ENCODE results near the gene ARPC5L. TPM values are rescaled to one million over a fixed set of nuclear protein-coding genes. Genes with fewer than 3 reads are reported as not detected.

ARPC5L gene
- total RNA-seq, 1 experiment from 2014 or later = 50.0 TPM

DNA sequence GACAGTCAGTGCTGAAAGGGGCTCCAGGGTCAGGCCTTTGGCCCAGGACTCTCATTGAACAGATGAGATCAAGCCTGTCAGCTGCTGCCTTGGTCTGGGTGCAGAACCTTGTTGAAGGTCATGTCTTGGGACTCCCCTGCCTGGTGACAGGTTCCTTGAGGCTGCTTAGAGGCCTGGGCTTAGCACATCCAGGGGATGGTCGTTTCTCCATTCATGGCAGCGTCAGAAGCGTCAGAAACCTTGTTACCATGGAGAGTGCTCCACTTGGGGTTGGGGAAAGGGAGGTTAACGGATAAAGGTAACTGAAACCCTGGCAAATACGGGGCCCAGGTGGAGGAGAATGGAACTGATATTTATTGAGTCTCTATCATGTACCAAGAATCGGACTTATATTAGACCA lies 8.8 kb downstream of the ARPC5L start:
- peaks cover 19% of the 10 kb centered on the region; the same call in 1 of the 2 replicates for H4K20me1 ChIP-seq (ENCODE audit: insufficient read depth)
- no peak overlapping the region for H2AFZ ChIP-seq (ENCODE audit: low read depth, low read length, poor library complexity, severe bottlenecking)
- H3K4me1 ChIP-seq (ENCODE audit: control insufficient read depth in 1 of 2, insufficient read depth in 2 of 2, low read length in 2 of 2) = peaks cover 19 to 48% of the 10 kb centered on the region in 2 experiments
- no peaks in the 10 kb centered on the region for H3K27me3 ChIP-seq (ENCODE audit: insufficient read depth, low read length)
- DNase-seq (ENCODE audit: low read depth, low spot score) (no peak), ATAC-seq (no peak)
- peak overlapping the region; percentile 98 for H3K9ac ChIP-seq (ENCODE audit: low read length)
- no TSS peak for BruUV-seq (replicated peaks)
- peak overlapping the region; percentile 84 for H3K4me2 ChIP-seq (ENCODE audit: low read length)
- peak overlapping the region; percentile 96 for H3K27ac ChIP-seq (ENCODE audit: low read depth, low read length)
- peak overlapping the region; percentile 91 to 94 for H3K4me3 ChIP-seq (replicated peaks in 1 of 2; ENCODE audit: low read depth in 1 of 2, low read length in 2 of 2)
- no peaks in the 10 kb centered on the region for H3K9me3 ChIP-seq (ENCODE audit: control insufficient read depth in 1 of 2, insufficient read depth in 1 of 2, low read depth in 1 of 2, low read length in 2 of 2)
- ChIA-PET CTCF (no interaction called here), POLR2A (no interaction called here), RAD21 (ENCODE audit: low non-redundant PET in 1 of 2, low total read pairs in 2 of 2, uncharacterized antibody in 2 of 2, unreplicated experiment in 2 of 2) (no interaction called here)
- peaks cover 13 to 36% of the 10 kb centered on the region in 2 experiments; a peak in 3 of 4 replicates for H3K36me3 ChIP-seq (ENCODE audit: control insufficient read depth in 1 of 2, insufficient read depth in 2 of 2, low read length in 2 of 2)
- intact Hi-C loops (cut with micrococcal nuclease) = no loop called here
- no peaks in the 10 kb centered on the region for H3K9me2 ChIP-seq (ENCODE audit: insufficient read depth)
- H3K79me2 ChIP-seq (ENCODE audit: insufficient read depth, low read length) = peaks cover 88% of the 10 kb centered on the region
- TF ChIP-seq YY1 (IDR thresholded peaks at IDR 0.05; ENCODE audit: extremely low read depth, insufficient replicate concordance, low read depth, low read length) (no peak), ELF1 (IDR thresholded peaks at IDR 0.05; ENCODE audit: borderline replicate concordance, low read depth) (no peak), EZH2 (IDR thresholded peaks at IDR 0.05) (no peak), SP1 (IDR thresholded peaks at IDR 0.05; ENCODE audit: low read depth) (no peak)
- TF ChIP-seq, protein P1, sequence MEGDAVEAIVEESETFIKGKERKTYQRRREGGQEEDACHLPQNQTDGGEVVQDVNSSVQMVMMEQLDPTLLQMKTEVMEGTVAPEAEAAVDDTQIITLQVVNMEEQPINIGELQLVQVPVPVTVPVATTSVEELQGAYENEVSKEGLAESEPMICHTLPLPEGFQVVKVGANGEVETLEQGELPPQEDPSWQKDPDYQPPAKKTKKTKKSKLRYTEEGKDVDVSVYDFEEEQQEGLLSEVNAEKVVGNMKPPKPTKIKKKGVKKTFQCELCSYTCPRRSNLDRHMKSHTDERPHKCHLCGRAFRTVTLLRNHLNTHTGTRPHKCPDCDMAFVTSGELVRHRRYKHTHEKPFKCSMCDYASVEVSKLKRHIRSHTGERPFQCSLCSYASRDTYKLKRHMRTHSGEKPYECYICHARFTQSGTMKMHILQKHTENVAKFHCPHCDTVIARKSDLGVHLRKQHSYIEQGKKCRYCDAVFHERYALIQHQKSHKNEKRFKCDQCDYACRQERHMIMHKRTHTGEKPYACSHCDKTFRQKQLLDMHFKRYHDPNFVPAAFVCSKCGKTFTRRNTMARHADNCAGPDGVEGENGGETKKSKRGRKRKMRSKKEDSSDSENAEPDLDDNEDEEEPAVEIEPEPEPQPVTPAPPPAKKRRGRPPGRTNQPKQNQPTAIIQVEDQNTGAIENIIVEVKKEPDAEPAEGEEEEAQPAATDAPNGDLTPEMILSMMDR (IDR thresholded peaks at IDR 0.05 in 2 of 3, conservative IDR thresholded peaks at IDR 0.05 in 1 of 3; ENCODE audit: borderline replicate concordance in 1 of 3, insufficient read depth in 1 of 3, low read depth in 2 of 3, low read length in 2 of 3) = no peak

DNA sequence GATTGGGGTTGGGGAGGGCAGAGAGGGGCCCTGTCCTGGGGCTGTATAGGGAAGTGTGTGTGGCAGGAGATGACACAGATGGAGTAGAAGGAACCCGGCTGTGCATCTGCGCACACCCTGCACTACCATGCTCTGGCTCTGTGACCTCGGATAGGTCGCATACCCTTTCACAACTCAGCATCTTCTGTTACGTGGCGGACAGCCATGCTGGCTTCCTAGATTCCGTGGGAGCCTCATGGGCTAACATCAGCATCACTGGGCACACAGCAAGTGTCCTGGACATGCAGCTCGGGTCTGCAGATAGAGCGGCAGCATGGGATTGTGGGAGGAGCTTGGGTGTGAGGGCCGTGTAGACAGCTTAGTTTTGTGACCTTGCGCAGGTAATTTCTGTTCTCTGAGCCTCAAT lies 9.2 kb downstream of the ARPC5L start:
- ATAC-seq = no peak
- Histone ChIP-seq H3K9me2 (ENCODE audit: insufficient read depth) (no peaks in the 10 kb centered on the region), H3K36me3 (ENCODE audit: control insufficient read depth in 1 of 2, insufficient read depth in 2 of 2, low read length in 2 of 2) (peaks cover 16 to 40% of the 10 kb centered on the region in 2 experiments; a peak in 3 of 4 replicates), H3K27me3 (ENCODE audit: insufficient read depth, low read length) (no peaks in the 10 kb centered on the region), H4K20me1 (ENCODE audit: insufficient read depth) (peaks cover 20% of the 10 kb centered on the region; the same call in 1 of the 2 replicates), H3K4me3 (replicated peaks in 1 of 2; ENCODE audit: low read depth in 1 of 2, low read length in 2 of 2) (peak overlapping the region in 1 of 2 experiments; percentile 91; a peak in 2 of 4 replicates), H2AFZ (ENCODE audit: low read depth, low read length, poor library complexity, severe bottlenecking) (no peak overlapping the region), H3K9me3 (ENCODE audit: control insufficient read depth in 1 of 2, insufficient read depth in 1 of 2, low read depth in 1 of 2, low read length in 2 of 2) (no peaks in the 10 kb centered on the region), H3K4me2 (ENCODE audit: low read length) (peak overlapping the region; percentile 84), H3K9ac (ENCODE audit: low read length) (peak overlapping the region; percentile 98; the same call in 1 of the 2 replicates), H3K27ac (ENCODE audit: low read depth, low read length) (peak overlapping the region; percentile 10; the same call in 1 of the 2 replicates), H3K4me1 (ENCODE audit: control insufficient read depth in 1 of 2, insufficient read depth in 2 of 2, low read length in 2 of 2) (peaks cover 19 to 48% of the 10 kb centered on the region in 2 experiments), H3K79me2 (ENCODE audit: insufficient read depth, low read length) (peaks cover 90% of the 10 kb centered on the region)
- ChIA-PET RAD21 (ENCODE audit: low non-redundant PET in 1 of 2, low total read pairs in 2 of 2, uncharacterized antibody in 2 of 2, unreplicated experiment in 2 of 2) (no interaction called here), CTCF (no interaction called here), POLR2A (interaction anchor here (0.6 to 1.5 kb wide), 2 partner anchors 10 to 267 kb away, joined by 4 read pairs; partner anchors contain the start of gene RPL35)
- DNase-seq (ENCODE audit: low read depth, low spot score) = no peak
- BruUV-seq (replicated peaks) = no TSS peak
- no peak for TF ChIP-seq YY1 (IDR thresholded peaks at IDR 0.05; ENCODE audit: extremely low read depth, insufficient replicate concordance, low read depth, low read length)
- TF ChIP-seq SIN3A (IDR thresholded peaks at IDR 0.05; ENCODE audit: low read depth) = no peak
- TF ChIP-seq EZH2 (IDR thresholded peaks at IDR 0.05) = no peak
- TF ChIP-seq POLR2AphosphoS5 (IDR thresholded peaks at IDR 0.05; ENCODE audit: low read depth, low read length) = no peak
- TF ChIP-seq ZNF274 (IDR thresholded peaks at IDR 0.05; ENCODE audit: low read depth, low read length) = no peak
- TF ChIP-seq EGR1 (IDR thresholded peaks at IDR 0.05; ENCODE audit: low read depth) = no peak
- no peak for TF ChIP-seq ZFX (IDR thresholded peaks at IDR 0.05)
- no peak for TF ChIP-seq SRF (IDR thresholded peaks at IDR 0.05; ENCODE audit: low read depth)
- no peak for TF ChIP-seq RAD21 (IDR thresholded peaks at IDR 0.05; ENCODE audit: low read depth)
- no peak for TF ChIP-seq CEBPB (IDR thresholded peaks at IDR 0.05; ENCODE audit: low read depth)
- TF ChIP-seq, protein P2, sequence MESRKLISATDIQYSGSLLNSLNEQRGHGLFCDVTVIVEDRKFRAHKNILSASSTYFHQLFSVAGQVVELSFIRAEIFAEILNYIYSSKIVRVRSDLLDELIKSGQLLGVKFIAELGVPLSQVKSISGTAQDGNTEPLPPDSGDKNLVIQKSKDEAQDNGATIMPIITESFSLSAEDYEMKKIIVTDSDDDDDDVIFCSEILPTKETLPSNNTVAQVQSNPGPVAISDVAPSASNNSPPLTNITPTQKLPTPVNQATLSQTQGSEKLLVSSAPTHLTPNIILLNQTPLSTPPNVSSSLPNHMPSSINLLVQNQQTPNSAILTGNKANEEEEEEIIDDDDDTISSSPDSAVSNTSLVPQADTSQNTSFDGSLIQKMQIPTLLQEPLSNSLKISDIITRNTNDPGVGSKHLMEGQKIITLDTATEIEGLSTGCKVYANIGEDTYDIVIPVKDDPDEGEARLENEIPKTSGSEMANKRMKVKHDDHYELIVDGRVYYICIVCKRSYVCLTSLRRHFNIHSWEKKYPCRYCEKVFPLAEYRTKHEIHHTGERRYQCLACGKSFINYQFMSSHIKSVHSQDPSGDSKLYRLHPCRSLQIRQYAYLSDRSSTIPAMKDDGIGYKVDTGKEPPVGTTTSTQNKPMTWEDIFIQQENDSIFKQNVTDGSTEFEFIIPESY (IDR thresholded peaks at IDR 0.05; ENCODE audit: extremely low read depth, insufficient replicate concordance, low read length) = no peak
- TF ChIP-seq TCF7L2 (IDR thresholded peaks at IDR 0.05; ENCODE audit: borderline replicate concordance, extremely low read depth, insufficient read depth, insufficient read length) = no peak
- no peak for TF ChIP-seq ELF1 (IDR thresholded peaks at IDR 0.05; ENCODE audit: borderline replicate concordance, low read depth)
- TF ChIP-seq JUND (IDR thresholded peaks at IDR 0.05) = no peak
- intact Hi-C loops (cut with micrococcal nuclease) = no loop called here

Measured in HCT116 (cell line).